ENCODE data around the gene RANBP10. TPM values are rescaled to one million over a fixed set of nuclear protein-coding genes. Genes with fewer than 3 reads are reported as not detected.

RANBP10 gene
- total RNA-seq, 5 donors from 2014 or later (not counting 1 experiment from before 2014, with no cell fraction given) = 21.9 to 29.3 (median 24.5) TPM

DNA sequence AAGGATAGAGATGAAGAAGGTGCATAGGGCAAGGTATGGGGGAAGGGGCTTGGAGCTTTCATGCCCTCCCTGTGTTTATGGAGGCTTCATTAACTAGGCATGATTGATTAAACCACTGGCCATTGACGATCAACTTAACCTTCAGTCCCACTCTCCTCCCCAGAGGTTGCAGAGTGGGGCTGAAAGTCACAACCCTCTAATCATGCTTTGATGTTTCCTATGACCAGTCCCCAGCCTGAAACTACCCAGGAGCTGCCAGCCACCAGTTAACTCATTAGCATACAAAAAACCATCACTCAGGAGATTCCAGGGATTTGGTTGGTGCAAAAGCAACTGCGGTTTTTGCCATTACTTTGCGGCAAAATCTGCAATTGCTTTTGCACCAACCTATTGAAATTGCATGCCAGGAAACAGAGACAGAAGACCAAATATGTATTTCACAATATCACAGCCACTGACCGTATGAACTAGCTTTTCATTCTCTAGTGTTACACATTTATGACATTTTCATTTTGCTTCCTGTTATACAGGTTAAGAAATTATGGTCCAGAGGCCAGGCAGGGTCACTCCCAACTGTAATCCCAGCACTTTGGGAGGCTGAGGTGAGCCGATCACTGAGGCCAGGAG is 92.6 kb downstream of the RANBP10 start:
- Histone ChIP-seq H3K9me3 (no peaks in the 10 kb centered on the region), H3K36me3 (ENCODE audit: control insufficient read depth in 2 of 2, extremely low read depth in 1 of 2, insufficient read depth in 1 of 2, low read length in 1 of 2) (peaks cover 0 to 2% of the 10 kb centered on the region in 2 donors), H3K4me1 (ENCODE audit: control insufficient read depth in 1 of 2, extremely low read depth in 1 of 2, insufficient read depth in 2 of 2, low read length in 2 of 2) (peaks cover 7 to 11% of the 10 kb centered on the region in 2 experiments), H3K4me3 (ENCODE audit: control insufficient read depth in 1 of 2, extremely low read depth in 1 of 2, low read length in 1 of 2) (no peak overlapping the region), H3K27ac (ENCODE audit: low read length) (no peak overlapping the region), H3K27me3 (replicated peaks in 1 of 2; ENCODE audit: control insufficient read depth in 2 of 2, extremely low read depth in 1 of 2, insufficient read depth in 2 of 2, low read length in 1 of 2) (no peaks in the 10 kb centered on the region)
- Mint-ChIP-seq H3K4me1 (peaks cover 24 to 44% (median 30%) of the 10 kb centered on the region in 3 donors), H3K27me3 (no peaks in the 10 kb centered on the region), H3K4me3 (no peak overlapping the region), H3K36me3 (peaks cover 17% of the 10 kb centered on the region), H3K9me3 (no peaks in the 10 kb centered on the region), H3K27ac (no peak overlapping the region)
- POLR2A ChIA-PET = no interaction called here
- CTCF ChIA-PET = interaction anchor here in 1 of 2 donors (0.5 kb wide), 1 partner anchor 63 kb away, joined by 3 read pairs; no protein-coding TSS in a partner anchor
- WGBS (ENCODE audit: insufficient coverage) = 95% methylated on average over 3 of the region's 5 CpGs
- no peak for DNase-seq
- ATAC-seq (replicated peaks in 1 of 4) = no peak

GRCh38 chr16:67710607-67711006 is 95.8 kb downstream of the RANBP10 start:
- H3K36me3 Mint-ChIP-seq = peaks cover 11% of the 10 kb centered on the region
- H3K27me3 Mint-ChIP-seq = no peaks in the 10 kb centered on the region
- no peak overlapping the region for H3K4me3 Mint-ChIP-seq
- peaks cover 0 to 2% of the 10 kb centered on the region in 2 experiments for H3K4me1 ChIP-seq (ENCODE audit: control insufficient read depth in 1 of 2, extremely low read depth in 1 of 2, insufficient read depth in 2 of 2, low read length in 2 of 2)
- CTCF ChIA-PET = interaction anchor here in 1 of 2 donors (0.5 kb wide), 1 partner anchor 23 kb away, joined by 4 read pairs; no protein-coding TSS in a partner anchor
- H3K4me1 Mint-ChIP-seq = peaks cover 11 to 24% (median 13%) of the 10 kb centered on the region in 3 donors
- no peak overlapping the region for H3K27ac Mint-ChIP-seq
- DNase-seq = no peak
- H3K36me3 ChIP-seq (ENCODE audit: control insufficient read depth in 2 of 2, extremely low read depth in 1 of 2, insufficient read depth in 1 of 2, low read length in 1 of 2) = peaks cover 0 to 2% of the 10 kb centered on the region in 2 donors
- WGBS (ENCODE audit: insufficient coverage) = 89% methylated on average over 3 of the region's 6 CpGs
- H3K9me3 ChIP-seq = no peaks in the 10 kb centered on the region
- H3K27me3 ChIP-seq (replicated peaks in 1 of 2; ENCODE audit: control insufficient read depth in 2 of 2, extremely low read depth in 1 of 2, insufficient read depth in 2 of 2, low read length in 1 of 2) = no peaks in the 10 kb centered on the region
- H3K4me3 ChIP-seq (ENCODE audit: control insufficient read depth in 1 of 2, extremely low read depth in 1 of 2, low read length in 1 of 2) = no peak overlapping the region
- no peak overlapping the region for H3K27ac ChIP-seq (ENCODE audit: low read length)
- POLR2A ChIA-PET = no interaction called here
- H3K9me3 Mint-ChIP-seq = no peaks in the 10 kb centered on the region
- ATAC-seq (replicated peaks in 1 of 4) = no peak

GRCh38 chr16:67709050-67709449 is 97.3 kb downstream of the RANBP10 start:
- Mint-ChIP-seq H3K4me1 (peaks cover 17 to 34% (median 26%) of the 10 kb centered on the region in 3 donors), H3K27ac (no peak overlapping the region), H3K4me3 (no peak overlapping the region), H3K27me3 (no peaks in the 10 kb centered on the region), H3K36me3 (peaks cover 15% of the 10 kb centered on the region), H3K9me3 (no peaks in the 10 kb centered on the region)
- H3K4me3 ChIP-seq (ENCODE audit: control insufficient read depth in 1 of 2, extremely low read depth in 1 of 2, low read length in 1 of 2) = no peak overlapping the region
- POLR2A ChIA-PET = interaction anchor here in 1 of 2 donors (0.6 kb wide), 1 partner anchor 139 kb away, joined by 3 read pairs; no protein-coding TSS in a partner anchor
- no peak for DNase-seq
- WGBS (ENCODE audit: insufficient coverage) = no CpG with 5 or more reads among the region's 1 CpG
- peaks cover 2% of the 10 kb centered on the region in 2 experiments for H3K4me1 ChIP-seq (ENCODE audit: control insufficient read depth in 1 of 2, extremely low read depth in 1 of 2, insufficient read depth in 2 of 2, low read length in 2 of 2)
- H3K36me3 ChIP-seq (ENCODE audit: control insufficient read depth in 2 of 2, extremely low read depth in 1 of 2, insufficient read depth in 1 of 2, low read length in 1 of 2) = peaks cover 0 to 2% of the 10 kb centered on the region in 2 donors
- H3K9me3 ChIP-seq = no peaks in the 10 kb centered on the region
- no peak for ATAC-seq (replicated peaks in 1 of 4)
- no peaks in the 10 kb centered on the region for H3K27me3 ChIP-seq (replicated peaks in 1 of 2; ENCODE audit: control insufficient read depth in 2 of 2, extremely low read depth in 1 of 2, insufficient read depth in 2 of 2, low read length in 1 of 2)
- no peak overlapping the region for H3K27ac ChIP-seq (ENCODE audit: low read length)
- CTCF ChIA-PET = no interaction called here

- no peaks in the 10 kb centered on the region for H3K9me3 ChIP-seq
- no peak for ATAC-seq (replicated peaks in 1 of 4)
- H3K4me3 ChIP-seq (ENCODE audit: control insufficient read depth in 1 of 2, extremely low read depth in 1 of 2, low read length in 1 of 2) = no peak overlapping the region
- ChIA-PET CTCF (no interaction called here), POLR2A (no interaction called here)
- H3K27ac Mint-ChIP-seq = no peak overlapping the region
- WGBS (ENCODE audit: insufficient coverage) = no CpG with 5 or more reads among the region's 2 CpGs
- no peak overlapping the region for H3K27ac ChIP-seq (ENCODE audit: low read length)
- no peaks in the 10 kb centered on the region for H3K27me3 Mint-ChIP-seq
- no peaks in the 10 kb centered on the region for H3K9me3 Mint-ChIP-seq
- H3K36me3 Mint-ChIP-seq = peaks cover 15% of the 10 kb centered on the region
- no peak overlapping the region for H3K4me3 Mint-ChIP-seq
- peaks cover 19 to 36% (median 33%) of the 10 kb centered on the region in 3 donors for H3K4me1 Mint-ChIP-seq
- H3K27me3 ChIP-seq (replicated peaks in 1 of 2; ENCODE audit: control insufficient read depth in 2 of 2, extremely low read depth in 1 of 2, insufficient read depth in 2 of 2, low read length in 1 of 2) = no peaks in the 10 kb centered on the region
- peaks cover 7 to 8% of the 10 kb centered on the region in 2 experiments for H3K4me1 ChIP-seq (ENCODE audit: control insufficient read depth in 1 of 2, extremely low read depth in 1 of 2, insufficient read depth in 2 of 2, low read length in 2 of 2)
- peaks cover 0 to 2% of the 10 kb centered on the region in 2 donors for H3K36me3 ChIP-seq (ENCODE audit: control insufficient read depth in 2 of 2, extremely low read depth in 1 of 2, insufficient read depth in 1 of 2, low read length in 1 of 2)
- no peak for DNase-seq
Measured at GRCh38 chr16:67708368-67708771, 98.0 kb downstream of the RANBP10 start.

DNA sequence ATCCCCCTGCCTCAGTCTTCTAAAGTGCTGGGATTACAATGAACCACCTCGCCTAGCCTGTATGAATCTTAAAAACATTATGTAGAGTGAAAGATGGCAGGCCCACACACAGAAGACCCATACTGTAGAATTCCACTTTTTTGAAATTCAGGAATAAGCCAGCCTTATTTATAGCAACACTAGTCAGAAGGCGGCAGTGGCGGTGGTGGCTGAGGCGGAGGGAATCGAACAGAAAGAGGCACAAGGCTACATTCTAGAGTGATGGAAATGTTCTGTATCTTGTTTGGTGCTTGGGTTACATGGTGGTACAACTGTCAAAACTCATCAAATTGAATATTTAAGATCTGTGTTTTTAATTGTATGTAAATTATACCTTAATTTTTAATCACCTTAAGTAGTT is 98.6 kb downstream of the RANBP10 start:
- no peak overlapping the region for H3K27ac ChIP-seq (ENCODE audit: low read length)
- POLR2A ChIA-PET = no interaction called here
- H3K9me3 Mint-ChIP-seq = no peaks in the 10 kb centered on the region
- CTCF ChIA-PET = no interaction called here
- WGBS (ENCODE audit: insufficient coverage) = 100% methylated on average over 4 of the region's 5 CpGs
- peaks cover 15% of the 10 kb centered on the region for H3K36me3 Mint-ChIP-seq
- DNase-seq = no peak
- H3K27me3 Mint-ChIP-seq = no peaks in the 10 kb centered on the region
- H3K4me1 ChIP-seq (ENCODE audit: control insufficient read depth in 1 of 2, extremely low read depth in 1 of 2, insufficient read depth in 2 of 2, low read length in 2 of 2) = peaks cover 10% of the 10 kb centered on the region in 2 experiments
- peaks cover 25 to 41% (median 39%) of the 10 kb centered on the region in 3 donors for H3K4me1 Mint-ChIP-seq
- no peak overlapping the region for H3K4me3 ChIP-seq (ENCODE audit: control insufficient read depth in 1 of 2, extremely low read depth in 1 of 2, low read length in 1 of 2)
- H3K4me3 Mint-ChIP-seq = no peak overlapping the region
- H3K36me3 ChIP-seq (ENCODE audit: control insufficient read depth in 2 of 2, extremely low read depth in 1 of 2, insufficient read depth in 1 of 2, low read length in 1 of 2) = peaks cover 0 to 2% of the 10 kb centered on the region in 2 donors
- H3K27ac Mint-ChIP-seq = no peak overlapping the region
- no peaks in the 10 kb centered on the region for H3K27me3 ChIP-seq (replicated peaks in 1 of 2; ENCODE audit: control insufficient read depth in 2 of 2, extremely low read depth in 1 of 2, insufficient read depth in 2 of 2, low read length in 1 of 2)
- ATAC-seq (replicated peaks in 1 of 4) = no peak
- no peaks in the 10 kb centered on the region for H3K9me3 ChIP-seq

- no peaks in the 10 kb centered on the region for H3K27me3 Mint-ChIP-seq
- Histone ChIP-seq H3K4me3 (ENCODE audit: control insufficient read depth in 1 of 2, extremely low read depth in 1 of 2, low read length in 1 of 2) (no peak overlapping the region), H3K36me3 (ENCODE audit: control insufficient read depth in 2 of 2, extremely low read depth in 1 of 2, insufficient read depth in 1 of 2, low read length in 1 of 2) (peaks cover 0 to 2% of the 10 kb centered on the region in 2 donors), H3K27me3 (replicated peaks in 1 of 2; ENCODE audit: control insufficient read depth in 2 of 2, extremely low read depth in 1 of 2, insufficient read depth in 2 of 2, low read length in 1 of 2) (no peaks in the 10 kb centered on the region), H3K4me1 (ENCODE audit: control insufficient read depth in 1 of 2, extremely low read depth in 1 of 2, insufficient read depth in 2 of 2, low read length in 2 of 2) (peaks cover 10% of the 10 kb centered on the region in 2 experiments), H3K27ac (ENCODE audit: low read length) (no peak overlapping the region), H3K9me3 (no peaks in the 10 kb centered on the region)
- ChIA-PET POLR2A (no interaction called here), CTCF (interaction anchor here in 1 of 2 donors (0.6 kb wide), 1 partner anchor 330 kb away, joined by 4 read pairs; no protein-coding TSS in a partner anchor)
- H3K4me1 Mint-ChIP-seq = peaks cover 26 to 44% (median 39%) of the 10 kb centered on the region in 3 donors
- peaks cover 15% of the 10 kb centered on the region for H3K36me3 Mint-ChIP-seq
- WGBS (ENCODE audit: insufficient coverage) = no CpG with 5 or more reads among the region's 4 CpGs
- H3K27ac Mint-ChIP-seq = no peak overlapping the region
- DNase-seq (no peak), ATAC-seq (replicated peaks in 1 of 4) (no peak)
- H3K9me3 Mint-ChIP-seq = no peaks in the 10 kb centered on the region
- H3K4me3 Mint-ChIP-seq = no peak overlapping the region
Measured at GRCh38 chr16:67707210-67707609, 99.2 kb downstream of the RANBP10 start.

Measured in T-cell (primary cell).